ENCODE measurements around the gene HSD11B1L.
A peak's percentile ranks its signal among the peaks of the same experiment; 100 is the strongest.
"Not testable (repeated sequence)": the region's sequence is repeated elsewhere in the genome, so short reads cannot be mapped to it uniquely, and the experiment has no call there.

The HSD11B1L gene

GRCh38 chr19:5683177-5683886 lies 2.5 kb downstream of the HSD11B1L start:
- no peak for DNase-seq (ENCODE audit: low read depth, low spot score)
- no peak overlapping the region for H3K4me3 ChIP-seq (ENCODE audit: low read length)

DNA sequence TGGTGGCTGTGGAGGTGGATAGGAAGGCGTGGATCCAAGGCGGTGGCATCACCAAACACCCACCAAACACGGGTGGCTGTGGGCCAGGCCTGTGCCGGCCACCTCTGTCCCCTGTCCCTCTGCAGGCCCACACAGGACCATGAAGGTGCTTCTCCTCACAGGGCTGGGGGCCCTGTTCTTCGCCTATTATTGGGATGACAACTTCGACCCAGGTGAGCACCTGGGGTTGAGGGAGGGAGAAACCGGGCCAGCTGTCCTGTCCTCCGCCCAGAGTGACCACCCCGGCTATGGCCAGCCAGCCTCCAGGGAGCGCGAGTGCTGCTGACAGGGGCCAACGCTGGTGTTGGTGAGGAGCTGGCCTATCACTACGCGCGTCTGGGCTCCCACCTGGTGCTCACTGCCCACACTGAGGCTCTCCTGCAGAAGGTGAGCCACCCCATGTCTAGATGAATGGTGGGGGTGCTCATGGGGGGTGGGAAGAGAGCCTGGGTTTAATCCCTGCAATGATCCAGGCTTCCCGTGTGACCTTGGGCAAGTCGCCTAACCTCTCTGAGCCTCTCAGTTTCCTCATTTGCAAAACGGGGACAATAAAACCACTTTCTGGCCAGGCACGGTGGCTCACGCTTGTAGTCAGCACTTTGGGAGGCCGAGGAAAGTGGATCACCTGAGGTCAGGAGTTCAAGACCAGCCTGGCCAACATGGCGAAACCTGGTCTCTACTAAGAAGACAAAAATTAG lies 4.0 kb downstream of the HSD11B1L start:
- DNase-seq (ENCODE audit: low read depth, low spot score): no peak

GRCh38 chr19:5686326-5686646 lies 5.5 kb downstream of the HSD11B1L start:
- H3K4me3 ChIP-seq (ENCODE audit: low read length): peak overlapping the region; percentile 54
- no peak for DNase-seq (ENCODE audit: low read depth, low spot score)

More for the DNA sequence above, 4.0 kb downstream of the HSD11B1L start:
- no peak overlapping the region for H3K4me3 ChIP-seq (ENCODE audit: low read length)

- DNase-seq (ENCODE audit: low read depth, low spot score): peak; percentile 83
- peak overlapping the region; percentile 54 for H3K4me3 ChIP-seq (ENCODE audit: low read length)
Observed at GRCh38 chr19:5686647-5687359, 6.0 kb downstream of the HSD11B1L start.

- DNase-seq (ENCODE audit: low read depth, low spot score): no peak
- peak overlapping the region; percentile 54 for H3K4me3 ChIP-seq (ENCODE audit: low read length)
Observed at GRCh38 chr19:5687360-5688198, 6.8 kb downstream of the HSD11B1L start.

DNA sequence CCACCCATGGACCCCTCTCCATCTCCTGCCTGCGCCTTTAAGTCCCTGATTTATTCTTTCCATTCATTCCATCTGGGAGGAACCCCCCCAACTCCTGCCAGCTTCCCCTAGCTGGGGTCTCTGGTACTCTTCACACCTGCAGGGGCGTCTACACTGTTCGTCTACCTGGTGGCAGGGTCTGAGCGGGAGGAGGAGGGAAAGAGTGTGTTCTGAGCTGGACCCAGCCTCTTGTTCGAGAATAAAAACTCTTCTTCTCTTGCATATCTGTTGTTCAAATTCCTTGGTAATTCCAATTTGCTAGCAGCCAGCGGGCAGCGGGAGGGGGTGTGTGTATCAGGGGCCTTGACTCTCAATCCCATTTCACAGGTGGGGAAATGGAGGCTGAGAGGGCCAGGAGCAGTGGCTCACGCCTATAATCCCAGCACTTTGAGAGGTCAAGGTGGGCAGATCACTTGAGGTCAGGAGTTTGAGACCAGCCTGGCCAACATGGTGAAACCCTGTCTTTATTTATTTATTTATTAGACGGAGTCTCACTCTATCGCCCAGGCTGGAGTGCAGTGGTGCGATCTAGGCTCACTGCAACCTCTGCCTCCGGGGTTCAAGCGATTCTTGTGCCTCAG lies 7.5 kb downstream of the HSD11B1L start:
- not testable (repeated sequence) for H3K4me3 ChIP-seq (ENCODE audit: low read length); DNase-seq (ENCODE audit: low read depth, low spot score)

DNA sequence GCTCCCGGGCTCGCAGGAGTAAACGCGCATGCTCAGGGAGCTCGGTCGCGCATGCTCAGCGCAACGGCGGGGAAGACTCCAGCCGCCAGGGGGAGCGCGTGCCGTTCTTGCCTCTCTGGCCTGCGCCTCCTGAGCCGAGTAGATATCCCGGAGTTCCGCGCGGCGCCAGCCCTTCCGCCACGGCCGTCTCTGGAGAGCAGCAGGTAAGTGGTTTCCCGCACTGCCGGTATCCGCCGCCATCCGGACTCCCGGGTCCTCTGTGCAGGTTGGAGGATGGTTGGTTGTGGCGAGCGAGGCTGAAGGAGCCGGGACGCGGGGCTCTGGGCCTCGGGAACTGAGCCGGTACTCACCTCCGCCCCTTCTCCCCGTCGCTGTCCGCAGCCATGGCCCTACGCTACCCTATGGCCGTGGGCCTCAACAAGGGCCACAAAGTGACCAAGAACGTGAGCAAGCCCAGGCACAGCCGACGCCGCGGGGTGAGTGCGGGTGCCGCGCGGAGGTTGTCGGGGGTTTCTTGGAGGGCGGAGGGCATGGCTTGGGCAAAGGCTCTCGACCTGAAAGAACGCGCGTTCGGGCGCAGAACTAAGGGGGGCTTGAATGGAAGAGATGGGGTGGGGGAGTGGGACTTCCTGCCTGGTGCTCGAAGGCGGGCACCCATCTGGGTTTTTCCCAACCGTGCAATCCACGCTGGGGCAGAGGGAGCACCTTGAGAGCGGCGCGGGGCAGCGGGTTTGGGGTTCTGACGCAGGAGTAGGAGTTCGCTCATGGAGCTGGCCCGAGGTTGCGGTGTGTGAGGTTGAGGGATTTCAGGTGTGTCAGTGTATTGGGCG lies 9.5 kb downstream of the HSD11B1L start, which contains the start of gene RPL36:
Gene RPL36 (plus strand): TSS at position 171 of the 830 bp plus-strand sequence. CDS start 213 bp downstream, at position 384.
- DNase-seq (ENCODE audit: low read depth, low spot score): peak; percentile 94
- H3K4me3 ChIP-seq (ENCODE audit: low read length): peak within 1 kb of the TSS; percentile 94

- no peak for DNase-seq (ENCODE audit: low read depth, low spot score)
- peak overlapping the region; percentile 94 for H3K4me3 ChIP-seq (ENCODE audit: low read length)
Observed at GRCh38 chr19:5690955-5691821, 10.4 kb downstream of the HSD11B1L start.

- no peak for DNase-seq (ENCODE audit: low read depth, low spot score)
- H3K4me3 ChIP-seq (ENCODE audit: low read length): peak overlapping the region; percentile 94
Observed at GRCh38 chr19:5691822-5692722, 11.2 kb downstream of the HSD11B1L start.

GRCh38 chr19:5692723-5693194 lies 11.9 kb downstream of the HSD11B1L start:
- no peak for DNase-seq (ENCODE audit: low read depth, low spot score)
- H3K4me3 ChIP-seq (ENCODE audit: low read length): no peak overlapping the region

DNA sequence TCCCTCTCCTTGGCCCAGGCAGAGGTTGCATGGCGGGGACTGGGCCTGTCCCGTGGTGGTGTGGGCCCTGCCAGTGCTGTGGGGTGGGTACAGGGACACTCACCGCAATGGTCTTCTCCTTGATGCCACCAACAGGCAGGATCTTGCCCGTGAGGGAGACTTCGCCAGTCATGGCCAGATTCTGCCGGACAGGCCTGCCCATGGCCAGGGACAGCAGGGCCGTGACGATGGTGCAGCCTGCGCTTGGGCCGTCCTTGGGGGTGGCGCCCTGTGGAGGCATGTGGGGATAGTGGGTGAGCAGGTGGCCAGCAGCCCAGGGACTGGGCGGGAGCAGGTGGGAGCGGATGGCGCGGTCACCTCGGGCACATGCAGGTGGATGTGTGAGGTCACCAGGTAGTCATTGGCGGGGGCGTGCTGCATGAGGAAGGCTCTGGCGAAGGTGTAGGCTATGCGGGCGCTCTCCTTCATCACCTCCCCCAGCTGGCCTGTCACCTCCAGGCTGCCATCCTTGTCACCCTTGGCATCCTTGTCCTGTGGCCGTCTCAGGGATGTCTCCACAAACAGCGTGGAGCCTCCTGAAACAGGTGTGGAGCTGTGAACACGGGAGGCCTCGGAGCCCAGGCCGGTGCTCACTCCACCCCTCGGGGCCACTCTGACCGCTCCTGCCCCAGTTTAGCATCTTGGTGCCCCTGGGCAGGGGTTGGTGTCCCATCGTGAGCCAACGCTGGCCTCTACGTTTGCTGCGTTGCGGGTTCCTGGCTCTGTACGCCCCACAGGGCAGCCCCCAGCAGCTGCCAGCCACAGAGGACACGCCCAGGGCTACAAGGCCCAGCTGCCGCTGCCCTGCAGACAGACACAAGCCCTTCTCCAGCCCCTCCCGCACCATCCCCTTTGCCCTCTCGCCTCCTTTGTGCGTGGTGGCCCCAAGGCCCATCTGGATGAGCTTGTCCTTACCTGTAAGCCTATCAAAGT lies 12.7 kb downstream of the HSD11B1L start:
- DNase-seq (ENCODE audit: low read depth, low spot score): no peak
- no peak overlapping the region for H3K4me3 ChIP-seq (ENCODE audit: low read length)

DNA sequence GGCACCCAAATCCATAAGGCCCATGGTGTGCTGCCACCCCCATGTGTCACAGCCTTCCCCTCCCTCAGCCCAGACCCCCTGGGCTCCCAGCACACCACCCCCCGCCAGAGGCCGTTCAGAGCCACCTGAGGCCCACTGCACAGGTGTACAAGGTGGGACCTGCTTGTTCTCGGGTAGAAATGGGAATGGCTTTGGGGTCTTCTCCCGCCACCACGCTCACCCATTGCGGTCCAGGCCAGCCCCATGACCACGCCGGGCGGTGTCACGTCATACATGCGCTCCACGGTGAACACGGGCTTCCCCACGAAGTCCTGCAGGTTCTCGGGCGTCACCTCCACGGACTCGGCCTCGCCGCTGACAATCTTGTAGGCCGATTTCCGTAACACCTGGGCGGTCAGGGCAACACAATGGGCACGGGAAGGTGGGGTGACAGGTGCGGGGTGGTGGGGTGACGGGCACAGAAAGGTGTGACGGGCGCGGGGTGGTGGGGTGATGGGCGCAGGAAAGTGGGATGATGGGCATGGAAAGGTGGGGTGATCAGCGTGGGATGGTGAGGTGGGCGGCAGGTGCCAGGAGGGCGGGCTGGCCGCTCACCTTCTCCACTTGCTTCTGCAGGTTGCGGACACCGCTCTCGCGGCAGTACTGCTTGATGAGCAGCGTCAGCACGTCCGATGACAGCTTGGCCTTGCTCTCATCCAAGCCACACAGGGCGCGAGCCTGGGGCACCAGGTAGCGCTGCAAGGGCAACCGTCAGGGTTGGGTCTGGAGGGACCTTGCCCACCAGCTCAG lies 13.5 kb downstream of the HSD11B1L start:
- no peak overlapping the region for H3K4me3 ChIP-seq (ENCODE audit: low read length)
- DNase-seq (ENCODE audit: low read depth, low spot score): no peak

DNA sequence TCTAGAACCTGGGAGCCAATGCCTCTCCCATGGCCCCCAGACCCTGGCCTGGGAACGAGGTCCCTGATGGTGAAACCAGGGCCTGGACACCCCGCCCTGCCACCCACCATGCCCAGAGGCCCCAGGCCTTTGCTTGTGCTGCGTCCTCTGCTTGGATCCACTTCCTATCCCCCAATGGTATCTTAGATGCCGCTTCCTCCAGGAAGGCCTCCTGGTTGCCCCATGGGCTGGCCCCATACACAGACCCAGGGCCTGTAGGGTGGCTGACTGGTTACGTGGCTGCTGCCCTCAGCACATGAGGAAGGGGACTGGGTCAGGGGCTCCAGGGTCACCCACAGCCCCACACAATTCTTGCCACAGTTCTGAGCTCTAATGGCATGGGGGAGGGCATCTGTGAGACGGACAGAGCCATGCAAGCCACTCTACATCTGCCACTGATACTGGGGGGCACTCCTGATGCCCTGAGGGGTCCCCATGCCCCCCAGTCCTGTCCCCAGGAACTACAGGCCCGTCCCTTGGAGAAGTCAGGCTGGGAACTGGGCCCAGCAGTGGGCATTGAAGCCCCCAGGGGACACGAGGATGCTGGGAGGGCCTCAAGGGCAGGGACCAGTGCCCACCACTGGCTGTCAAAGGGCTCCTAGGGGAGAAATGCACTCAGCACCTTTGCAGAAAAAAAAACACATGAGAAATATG lies 14.3 kb downstream of the HSD11B1L start:
- no peak overlapping the region for H3K4me3 ChIP-seq (ENCODE audit: low read length)
- DNase-seq (ENCODE audit: low read depth, low spot score): no peak

All from Jurkat, Clone E6-1 (cell line).